ENCODE measurements around the gene SLC30A1. TPM values are rescaled to one million over a fixed set of nuclear protein-coding genes. Genes with fewer than 3 reads are reported as not detected.

Gene SLC30A1
- polyA plus RNA-seq, 1 donor from 2014 or later = 6.5 TPM

DNA sequence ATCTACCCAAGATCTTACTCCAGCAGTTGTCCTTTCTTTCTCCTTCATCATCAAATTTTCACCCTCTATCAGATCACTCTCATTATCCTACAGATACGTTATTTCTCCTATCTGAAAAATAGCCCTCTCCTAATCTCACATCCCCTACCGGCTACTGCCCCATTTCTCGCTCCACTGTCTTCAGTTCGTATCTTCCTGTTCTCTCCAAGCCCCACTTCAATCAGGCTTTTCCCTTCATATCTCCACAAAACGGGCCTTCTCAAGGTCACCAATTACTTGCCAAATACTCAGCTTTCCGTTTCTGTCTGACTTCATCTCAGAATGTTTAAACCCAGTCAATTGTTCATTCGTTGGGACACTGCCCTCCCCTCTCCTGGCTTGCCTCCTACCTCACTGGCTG lies 32.4 kb downstream of the SLC30A1 start:
- Histone ChIP-seq H3K9me2 (ENCODE audit: insufficient read depth, low read length) (no peaks in the 10 kb centered on the region), H4K20me1 (ENCODE audit: insufficient read depth) (no peaks in the 10 kb centered on the region), H3K9me3 (ENCODE audit: low read length) (no peaks in the 10 kb centered on the region), H3K27ac (ENCODE audit: low read length) (no peak overlapping the region), H3F3A (ENCODE audit: insufficient read depth, low read length, poor library complexity, severe bottlenecking) (no peaks in the 10 kb centered on the region), H3K9ac (ENCODE audit: low read length) (no peak overlapping the region), H2AFZ (ENCODE audit: low read depth, low read length) (no peak overlapping the region), H3K27me3 (ENCODE audit: insufficient read depth, low read depth, low read length) (no peaks in the 10 kb centered on the region), H3K4me3 (ENCODE audit: low read length) (no peak overlapping the region), H3K4me2 (ENCODE audit: low read length) (no peak overlapping the region), H3K36me3 (ENCODE audit: insufficient read depth, low read length) (no peaks in the 10 kb centered on the region), H3K79me2 (replicated peaks; ENCODE audit: insufficient read depth, low read length) (no peaks in the 10 kb centered on the region)
- TF ChIP-seq, protein P1, sequence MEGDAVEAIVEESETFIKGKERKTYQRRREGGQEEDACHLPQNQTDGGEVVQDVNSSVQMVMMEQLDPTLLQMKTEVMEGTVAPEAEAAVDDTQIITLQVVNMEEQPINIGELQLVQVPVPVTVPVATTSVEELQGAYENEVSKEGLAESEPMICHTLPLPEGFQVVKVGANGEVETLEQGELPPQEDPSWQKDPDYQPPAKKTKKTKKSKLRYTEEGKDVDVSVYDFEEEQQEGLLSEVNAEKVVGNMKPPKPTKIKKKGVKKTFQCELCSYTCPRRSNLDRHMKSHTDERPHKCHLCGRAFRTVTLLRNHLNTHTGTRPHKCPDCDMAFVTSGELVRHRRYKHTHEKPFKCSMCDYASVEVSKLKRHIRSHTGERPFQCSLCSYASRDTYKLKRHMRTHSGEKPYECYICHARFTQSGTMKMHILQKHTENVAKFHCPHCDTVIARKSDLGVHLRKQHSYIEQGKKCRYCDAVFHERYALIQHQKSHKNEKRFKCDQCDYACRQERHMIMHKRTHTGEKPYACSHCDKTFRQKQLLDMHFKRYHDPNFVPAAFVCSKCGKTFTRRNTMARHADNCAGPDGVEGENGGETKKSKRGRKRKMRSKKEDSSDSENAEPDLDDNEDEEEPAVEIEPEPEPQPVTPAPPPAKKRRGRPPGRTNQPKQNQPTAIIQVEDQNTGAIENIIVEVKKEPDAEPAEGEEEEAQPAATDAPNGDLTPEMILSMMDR (IDR thresholded peaks at IDR 0.05; ENCODE audit: poor library complexity, severe bottlenecking) = no peak
- no peak for TF ChIP-seq MXI1 (conservative IDR thresholded peaks at IDR 0.05; ENCODE audit: poor library complexity, severe bottlenecking)
- no peak for TF ChIP-seq RAD21 (conservative IDR thresholded peaks at IDR 0.05)
- TF ChIP-seq, protein P2, sequence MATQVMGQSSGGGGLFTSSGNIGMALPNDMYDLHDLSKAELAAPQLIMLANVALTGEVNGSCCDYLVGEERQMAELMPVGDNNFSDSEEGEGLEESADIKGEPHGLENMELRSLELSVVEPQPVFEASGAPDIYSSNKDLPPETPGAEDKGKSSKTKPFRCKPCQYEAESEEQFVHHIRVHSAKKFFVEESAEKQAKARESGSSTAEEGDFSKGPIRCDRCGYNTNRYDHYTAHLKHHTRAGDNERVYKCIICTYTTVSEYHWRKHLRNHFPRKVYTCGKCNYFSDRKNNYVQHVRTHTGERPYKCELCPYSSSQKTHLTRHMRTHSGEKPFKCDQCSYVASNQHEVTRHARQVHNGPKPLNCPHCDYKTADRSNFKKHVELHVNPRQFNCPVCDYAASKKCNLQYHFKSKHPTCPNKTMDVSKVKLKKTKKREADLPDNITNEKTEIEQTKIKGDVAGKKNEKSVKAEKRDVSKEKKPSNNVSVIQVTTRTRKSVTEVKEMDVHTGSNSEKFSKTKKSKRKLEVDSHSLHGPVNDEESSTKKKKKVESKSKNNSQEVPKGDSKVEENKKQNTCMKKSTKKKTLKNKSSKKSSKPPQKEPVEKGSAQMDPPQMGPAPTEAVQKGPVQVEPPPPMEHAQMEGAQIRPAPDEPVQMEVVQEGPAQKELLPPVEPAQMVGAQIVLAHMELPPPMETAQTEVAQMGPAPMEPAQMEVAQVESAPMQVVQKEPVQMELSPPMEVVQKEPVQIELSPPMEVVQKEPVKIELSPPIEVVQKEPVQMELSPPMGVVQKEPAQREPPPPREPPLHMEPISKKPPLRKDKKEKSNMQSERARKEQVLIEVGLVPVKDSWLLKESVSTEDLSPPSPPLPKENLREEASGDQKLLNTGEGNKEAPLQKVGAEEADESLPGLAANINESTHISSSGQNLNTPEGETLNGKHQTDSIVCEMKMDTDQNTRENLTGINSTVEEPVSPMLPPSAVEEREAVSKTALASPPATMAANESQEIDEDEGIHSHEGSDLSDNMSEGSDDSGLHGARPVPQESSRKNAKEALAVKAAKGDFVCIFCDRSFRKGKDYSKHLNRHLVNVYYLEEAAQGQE (IDR thresholded peaks at IDR 0.05; ENCODE audit: borderline replicate concordance) = no peak
- TF ChIP-seq POLR2AphosphoS5 (IDR thresholded peaks at IDR 0.05) = no peak

DNA sequence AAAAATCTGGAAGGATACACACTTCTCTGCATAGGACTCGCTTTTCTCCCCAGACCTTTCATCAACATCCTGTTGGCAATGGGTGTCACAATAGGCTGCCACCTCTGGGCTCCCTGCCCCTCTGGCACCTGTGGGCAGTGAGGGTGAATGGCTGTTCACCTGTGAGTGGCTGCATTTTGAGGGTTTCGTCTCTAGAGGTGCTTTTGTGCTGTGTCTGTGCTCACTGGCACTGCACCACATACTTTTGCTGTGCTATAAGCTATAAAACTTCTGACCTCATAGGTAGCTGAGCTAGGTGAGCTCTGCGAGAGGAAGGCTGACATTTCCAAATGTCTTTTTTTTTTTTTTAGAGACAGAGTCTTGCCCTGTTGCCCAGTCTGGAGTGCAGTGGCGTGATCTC lies 35.9 kb downstream of the SLC30A1 start:
- TF ChIP-seq MXI1 (conservative IDR thresholded peaks at IDR 0.05; ENCODE audit: poor library complexity, severe bottlenecking) (no peak), EZH2 (IDR thresholded peaks at IDR 0.05; ENCODE audit: borderline replicate concordance, insufficient read depth, low read length, poor library complexity, severe bottlenecking) (no peak)
- no peaks in the 10 kb centered on the region for H3K79me2 ChIP-seq (replicated peaks; ENCODE audit: insufficient read depth, low read length)
- H3K9me2 ChIP-seq (ENCODE audit: insufficient read depth, low read length) = no peaks in the 10 kb centered on the region
- H3K4me3 ChIP-seq (ENCODE audit: low read length) = no peak overlapping the region
- no peaks in the 10 kb centered on the region for H3F3A ChIP-seq (ENCODE audit: insufficient read depth, low read length, poor library complexity, severe bottlenecking)
- H3K36me3 ChIP-seq (ENCODE audit: insufficient read depth, low read length) = no peaks in the 10 kb centered on the region
- H3K9ac ChIP-seq (ENCODE audit: low read length) = no peak overlapping the region
- H2AFZ ChIP-seq (ENCODE audit: low read depth, low read length) = no peak overlapping the region
- H3K27ac ChIP-seq (ENCODE audit: low read length) = no peak overlapping the region
- no peak overlapping the region for H3K4me2 ChIP-seq (ENCODE audit: low read length)
- no peaks in the 10 kb centered on the region for H4K20me1 ChIP-seq (ENCODE audit: insufficient read depth)
- H3K9me3 ChIP-seq (ENCODE audit: low read length) = no peaks in the 10 kb centered on the region
- H3K27me3 ChIP-seq (ENCODE audit: insufficient read depth, low read depth, low read length) = no peaks in the 10 kb centered on the region

DNA sequence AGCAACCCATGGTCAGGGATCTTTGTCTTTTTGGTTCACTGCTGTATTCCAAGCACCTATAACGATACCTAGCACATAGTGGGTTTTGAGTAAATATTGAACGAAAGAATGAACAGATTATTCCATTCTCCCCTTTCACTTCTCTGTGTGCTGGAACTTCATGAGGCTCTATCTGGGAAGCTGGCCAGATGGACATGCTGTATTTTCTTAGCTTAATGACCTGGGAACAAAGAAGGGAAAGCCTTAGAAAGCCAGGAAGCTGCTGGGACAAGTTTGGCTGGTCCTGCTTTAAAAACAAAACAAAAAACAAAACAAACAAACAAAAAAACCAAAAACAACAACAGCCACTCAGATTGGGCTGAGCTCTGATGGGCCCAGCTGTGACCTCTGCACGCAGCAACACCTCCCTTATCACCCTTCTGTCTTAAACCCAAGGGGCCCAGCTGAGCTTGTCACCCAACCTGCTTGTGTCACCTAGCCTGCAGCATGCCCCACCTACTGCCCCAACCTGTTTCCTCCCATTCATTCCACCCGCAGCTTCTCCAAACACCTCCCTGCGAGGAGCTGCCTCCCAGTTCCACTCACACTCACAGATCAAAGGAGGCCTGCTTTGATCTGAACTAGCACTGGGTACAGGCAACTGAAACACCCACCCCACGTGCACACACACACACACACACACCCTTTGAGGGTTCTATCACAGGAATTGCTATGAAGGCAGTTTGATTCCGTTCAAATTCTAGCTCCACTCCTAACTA lies 37.1 kb downstream of the SLC30A1 start:
- no peaks in the 10 kb centered on the region for H4K20me1 ChIP-seq (ENCODE audit: insufficient read depth)
- H2AFZ ChIP-seq (ENCODE audit: low read depth, low read length) = no peak overlapping the region
- H3K4me3 ChIP-seq (ENCODE audit: low read length) = no peak overlapping the region
- H3F3A ChIP-seq (ENCODE audit: insufficient read depth, low read length, poor library complexity, severe bottlenecking) = no peaks in the 10 kb centered on the region
- no peaks in the 10 kb centered on the region for H3K9me2 ChIP-seq (ENCODE audit: insufficient read depth, low read length)
- no peaks in the 10 kb centered on the region for H3K79me2 ChIP-seq (replicated peaks; ENCODE audit: insufficient read depth, low read length)
- no peak overlapping the region for H3K9ac ChIP-seq (ENCODE audit: low read length)
- H3K36me3 ChIP-seq (ENCODE audit: insufficient read depth, low read length) = no peaks in the 10 kb centered on the region
- H3K4me2 ChIP-seq (ENCODE audit: low read length) = no peak overlapping the region
- no peaks in the 10 kb centered on the region for H3K27me3 ChIP-seq (ENCODE audit: insufficient read depth, low read depth, low read length)
- no peaks in the 10 kb centered on the region for H3K9me3 ChIP-seq (ENCODE audit: low read length)
- TF ChIP-seq SMC3 (conservative IDR thresholded peaks at IDR 0.05; ENCODE audit: poor library complexity) = no peak
- TF ChIP-seq EP300 (conservative IDR thresholded peaks at IDR 0.05; ENCODE audit: poor library complexity, severe bottlenecking) = no peak
- no peak for TF ChIP-seq TAF1 (IDR thresholded peaks at IDR 0.05; ENCODE audit: low read depth)
- no peak for TF ChIP-seq EZH2 (IDR thresholded peaks at IDR 0.05; ENCODE audit: borderline replicate concordance, insufficient read depth, low read length, poor library complexity, severe bottlenecking)
- TF ChIP-seq MXI1 (conservative IDR thresholded peaks at IDR 0.05; ENCODE audit: poor library complexity, severe bottlenecking) = no peak
- TF ChIP-seq, protein P1 (IDR thresholded peaks at IDR 0.05; ENCODE audit: poor library complexity, severe bottlenecking) = no peak
- TF ChIP-seq RAD21 (conservative IDR thresholded peaks at IDR 0.05) = no peak
- no peak for TF ChIP-seq POLR2AphosphoS5 (IDR thresholded peaks at IDR 0.05)
- H3K27ac ChIP-seq (ENCODE audit: low read length) = no peak overlapping the region

All from neural cell (in vitro differentiated cells).